ENCODE results near the gene S1PR4. TPM values are rescaled to one million over a fixed set of nuclear protein-coding genes. Genes with fewer than 3 reads are reported as not detected.
"Not testable (repeated sequence)": the region's sequence is repeated elsewhere in the genome, so short reads cannot be mapped to it uniquely, and the experiment has no call there.

Gene S1PR4
- total RNA-seq, 1 experiment from 2014 or later = not detected

DNA sequence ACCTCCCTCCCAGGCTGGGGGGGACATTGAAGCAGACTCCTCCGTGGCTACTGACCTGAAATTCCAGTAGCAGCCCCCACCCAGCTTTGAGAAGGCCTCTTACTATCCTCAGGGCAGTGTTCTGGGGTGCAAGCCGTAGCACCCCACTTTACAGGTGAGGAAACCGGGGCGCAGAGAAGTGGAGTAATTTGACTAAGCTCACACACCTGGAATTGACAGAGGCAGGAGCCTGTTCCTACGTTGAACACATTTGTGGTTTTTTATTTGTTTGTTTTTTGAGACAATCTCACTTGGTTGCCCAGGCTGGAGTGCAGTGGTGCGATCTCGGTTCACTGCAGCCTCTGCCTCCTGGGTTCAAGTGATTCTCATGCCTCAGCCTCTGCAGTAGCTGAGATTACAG, 14.6 kb upstream of the S1PR4 start:
- Histone ChIP-seq H3K4me1 (ENCODE audit: low read length) (no peaks in the 10 kb centered on the region), H3K4me3 (ENCODE audit: low read length) (no peak overlapping the region), H2AFZ (ENCODE audit: low read length) (no peak overlapping the region), H3K9me3 (ENCODE audit: low read length) (no peaks in the 10 kb centered on the region), H4K20me1 (ENCODE audit: insufficient read depth, low read depth, low read length) (no peaks in the 10 kb centered on the region), H3K79me2 (ENCODE audit: low read length) (no peaks in the 10 kb centered on the region), H3K9ac (ENCODE audit: low read length) (no peak overlapping the region), H3K27ac (ENCODE audit: low read length) (no peak overlapping the region), H3K4me2 (ENCODE audit: low read depth, low read length, poor library complexity, severe bottlenecking) (no peak overlapping the region), H3K36me3 (ENCODE audit: insufficient read depth, low read length) (no peaks in the 10 kb centered on the region), H3K9me2 (replicated peaks; ENCODE audit: insufficient read depth, low read length) (no peaks in the 10 kb centered on the region), H3K27me3 (ENCODE audit: low read length) (no peaks in the 10 kb centered on the region)
- no peak for DNase-seq

DNA sequence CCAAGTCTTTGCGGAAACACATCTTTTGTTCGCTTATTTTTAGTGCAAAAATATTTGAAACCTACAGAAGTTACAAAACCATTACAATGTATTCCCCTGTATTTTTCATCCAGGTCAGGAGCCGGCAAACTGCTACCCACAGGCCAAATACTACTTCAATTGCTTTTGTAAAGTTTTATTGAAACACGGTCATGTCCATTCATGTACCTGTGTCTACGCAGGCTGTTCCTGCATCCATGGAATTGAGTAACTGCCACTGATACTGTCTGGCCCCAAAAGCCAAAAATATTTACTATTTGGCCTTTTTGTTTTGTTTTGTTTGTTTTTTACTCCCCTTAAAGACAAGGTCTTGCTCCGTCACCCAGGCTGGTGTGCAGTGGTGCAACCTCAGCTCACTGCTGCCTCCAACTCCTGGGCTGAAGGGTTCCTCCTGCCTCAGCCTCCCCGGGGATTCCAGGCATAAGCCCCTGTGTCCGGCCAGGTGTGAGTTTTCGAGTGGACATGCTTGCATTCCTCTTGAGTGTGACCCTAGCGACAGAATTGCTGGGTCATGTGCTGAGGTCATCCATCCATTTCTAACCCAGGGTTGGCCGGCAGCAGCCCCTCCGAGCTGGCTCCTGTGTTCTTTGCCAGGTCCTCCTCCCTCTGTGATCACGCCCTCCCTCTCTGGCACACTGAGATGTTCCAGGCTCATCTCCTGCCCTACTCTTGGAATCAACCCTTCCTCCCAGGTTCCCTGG, 10.9 kb upstream of the S1PR4 start:
- H3K79me2 ChIP-seq (ENCODE audit: low read length) = no peaks in the 10 kb centered on the region
- no peak overlapping the region for H2AFZ ChIP-seq (ENCODE audit: low read length)
- no peak overlapping the region for H3K4me2 ChIP-seq (ENCODE audit: low read depth, low read length, poor library complexity, severe bottlenecking)
- no peak for DNase-seq
- H3K9me3 ChIP-seq (ENCODE audit: low read length) = peaks cover 6% of the 10 kb centered on the region; the same call in 1 of the 2 replicates
- no peaks in the 10 kb centered on the region for H3K36me3 ChIP-seq (ENCODE audit: insufficient read depth, low read length)
- no peak overlapping the region for H3K27ac ChIP-seq (ENCODE audit: low read length)
- H3K9me2 ChIP-seq (replicated peaks; ENCODE audit: insufficient read depth, low read length) = no peaks in the 10 kb centered on the region
- no peak overlapping the region for H3K4me3 ChIP-seq (ENCODE audit: low read length)
- no peak overlapping the region for H3K9ac ChIP-seq (ENCODE audit: low read length)
- no peaks in the 10 kb centered on the region for H3K4me1 ChIP-seq (ENCODE audit: low read length)
- no peaks in the 10 kb centered on the region for H4K20me1 ChIP-seq (ENCODE audit: insufficient read depth, low read depth, low read length)
- no peaks in the 10 kb centered on the region for H3K27me3 ChIP-seq (ENCODE audit: low read length)

DNA sequence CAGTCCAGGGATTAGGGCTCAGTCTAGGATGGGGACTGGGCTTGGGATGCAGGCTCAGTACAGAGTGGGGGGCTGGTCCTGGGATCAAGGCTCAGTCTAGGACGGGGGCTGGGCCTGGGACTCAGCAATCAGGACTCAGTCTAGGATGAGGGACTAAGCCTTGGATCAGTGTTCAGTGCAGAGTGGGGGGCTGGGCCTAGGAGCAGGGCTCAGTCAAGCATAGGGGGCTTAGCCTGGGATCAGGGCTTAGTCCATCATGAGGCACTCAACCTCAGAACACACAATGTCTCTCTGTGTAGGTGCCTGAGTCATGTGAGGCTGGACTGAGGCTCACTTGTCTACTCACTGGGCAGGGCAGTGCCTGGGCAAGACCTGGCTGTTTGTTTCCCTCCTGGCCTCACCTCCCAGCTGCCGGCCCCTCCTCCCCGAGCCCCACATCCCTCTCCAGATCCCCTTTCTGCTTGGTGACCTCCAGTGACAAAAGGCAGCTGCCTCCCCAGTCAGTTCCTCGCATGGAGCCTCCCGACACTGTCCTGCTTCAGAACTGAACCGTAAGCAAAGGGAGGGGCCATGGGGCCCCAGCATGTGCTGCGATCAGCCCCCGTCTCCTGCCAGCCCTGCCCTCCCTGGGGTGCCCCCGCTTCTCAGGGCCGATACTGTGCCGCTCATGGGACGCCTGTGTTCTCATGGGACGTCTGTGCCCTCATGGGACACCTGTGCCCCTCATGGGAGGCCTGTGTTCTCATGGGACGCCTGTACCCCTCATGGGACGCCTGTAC, 6.5 kb upstream of the S1PR4 start:
- no peak for DNase-seq
- Histone ChIP-seq H3K36me3 (ENCODE audit: insufficient read depth, low read length) (no peaks in the 10 kb centered on the region), H3K4me2 (ENCODE audit: low read depth, low read length, poor library complexity, severe bottlenecking) (no peak overlapping the region), H3K27me3 (ENCODE audit: low read length) (no peaks in the 10 kb centered on the region), H3K9me2 (replicated peaks; ENCODE audit: insufficient read depth, low read length) (no peaks in the 10 kb centered on the region), H3K4me3 (ENCODE audit: low read length) (no peak overlapping the region), H2AFZ (ENCODE audit: low read length) (no peak overlapping the region), H3K9ac (ENCODE audit: low read length) (no peak overlapping the region), H3K27ac (ENCODE audit: low read length) (peak overlapping the region; percentile 74), H3K79me2 (ENCODE audit: low read length) (no peaks in the 10 kb centered on the region), H3K9me3 (ENCODE audit: low read length) (peaks cover 6% of the 10 kb centered on the region; the same call in 1 of the 2 replicates), H4K20me1 (ENCODE audit: insufficient read depth, low read depth, low read length) (no peaks in the 10 kb centered on the region), H3K4me1 (ENCODE audit: low read length) (no peaks in the 10 kb centered on the region)

DNA sequence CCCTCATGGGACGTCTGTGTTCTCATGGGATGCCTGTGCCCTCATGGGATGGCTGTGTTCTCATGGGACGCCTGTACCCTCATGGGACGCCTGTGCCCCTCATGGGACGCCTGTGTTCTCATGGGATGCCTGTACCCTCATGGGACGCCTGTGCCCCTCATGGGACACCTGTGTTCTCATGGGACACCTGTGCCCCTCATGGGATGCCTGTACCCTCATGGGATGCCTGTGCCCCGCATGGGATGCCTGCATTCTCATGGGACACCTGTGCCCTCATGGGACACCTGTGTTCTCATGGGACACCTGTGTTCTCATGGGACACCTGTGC, 5.9 kb upstream of the S1PR4 start:
- not testable (repeated sequence) for H3K36me3 ChIP-seq (ENCODE audit: insufficient read depth, low read length); H3K4me3 ChIP-seq (ENCODE audit: low read length); H3K9me3 ChIP-seq (ENCODE audit: low read length); H3K27me3 ChIP-seq (ENCODE audit: low read length); H3K4me2 ChIP-seq (ENCODE audit: low read depth, low read length, poor library complexity, severe bottlenecking); H3K4me1 ChIP-seq (ENCODE audit: low read length); H3K79me2 ChIP-seq (ENCODE audit: low read length); DNase-seq; H2AFZ ChIP-seq (ENCODE audit: low read length); H3K9ac ChIP-seq (ENCODE audit: low read length); H3K9me2 ChIP-seq (replicated peaks; ENCODE audit: insufficient read depth, low read length); H4K20me1 ChIP-seq (ENCODE audit: insufficient read depth, low read depth, low read length)
- peak overlapping the region; percentile 74 for H3K27ac ChIP-seq (ENCODE audit: low read length)

DNA sequence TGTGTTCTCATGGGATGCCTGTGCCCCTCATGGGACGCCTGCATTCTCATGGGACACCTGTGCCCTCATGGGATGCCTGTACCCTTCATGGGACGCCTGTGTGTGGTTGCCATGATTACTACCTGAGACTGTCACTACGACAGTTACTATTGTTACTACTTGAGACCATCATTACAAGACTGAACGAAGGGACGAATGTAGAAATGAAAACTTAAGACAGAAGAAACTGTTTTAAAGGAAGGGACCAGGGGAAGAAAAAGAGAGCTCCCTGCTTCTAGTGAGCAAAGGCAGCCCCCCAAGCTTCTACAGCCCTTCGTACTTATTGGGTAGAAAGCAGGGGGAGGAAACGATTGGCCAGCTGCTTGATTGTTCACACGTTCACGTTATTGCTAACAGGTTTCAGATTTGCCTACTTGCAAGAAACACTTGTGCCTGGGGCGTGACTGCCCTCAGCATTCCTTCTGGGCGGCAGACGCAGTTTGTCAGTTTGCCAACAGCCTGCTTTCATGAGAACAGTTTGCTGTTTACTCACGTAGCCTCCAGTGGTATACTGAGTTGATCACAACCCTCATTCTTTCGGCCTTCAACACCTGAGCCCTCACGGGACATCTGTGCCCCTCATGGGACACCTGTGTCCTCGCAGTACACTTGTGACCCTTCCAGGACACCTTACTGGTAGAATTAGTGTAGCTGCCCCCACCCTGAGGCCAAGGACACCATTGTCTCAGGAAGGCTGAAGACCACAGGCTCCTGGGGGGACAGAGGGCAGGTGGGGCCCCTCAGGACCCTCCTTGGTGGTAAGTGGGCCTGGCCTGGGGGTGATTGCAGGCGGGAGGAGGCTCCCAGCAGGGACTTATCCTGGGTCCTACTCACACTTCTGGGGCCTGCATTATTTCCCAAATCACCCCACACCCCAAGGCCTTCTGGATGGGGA, 2.5 kb upstream of the S1PR4 start:
- H2AFZ ChIP-seq (ENCODE audit: low read length) = no peak overlapping the region
- H3K4me3 ChIP-seq (ENCODE audit: low read length) = no peak overlapping the region
- H3K9ac ChIP-seq (ENCODE audit: low read length) = no peak overlapping the region
- no peaks in the 10 kb centered on the region for H3K9me2 ChIP-seq (replicated peaks; ENCODE audit: insufficient read depth, low read length)
- no peaks in the 10 kb centered on the region for H3K79me2 ChIP-seq (ENCODE audit: low read length)
- no peaks in the 10 kb centered on the region for H4K20me1 ChIP-seq (ENCODE audit: insufficient read depth, low read depth, low read length)
- DNase-seq = no peak
- H3K9me3 ChIP-seq (ENCODE audit: low read length) = peaks cover 6% of the 10 kb centered on the region; the same call in 1 of the 2 replicates
- H3K27ac ChIP-seq (ENCODE audit: low read length) = peak overlapping the region; percentile 71
- H3K4me2 ChIP-seq (ENCODE audit: low read depth, low read length, poor library complexity, severe bottlenecking) = no peak overlapping the region
- H3K27me3 ChIP-seq (ENCODE audit: low read length) = no peaks in the 10 kb centered on the region
- H3K4me1 ChIP-seq (ENCODE audit: low read length) = peaks cover 16% of the 10 kb centered on the region
- H3K36me3 ChIP-seq (ENCODE audit: insufficient read depth, low read length) = no peaks in the 10 kb centered on the region

DNA sequence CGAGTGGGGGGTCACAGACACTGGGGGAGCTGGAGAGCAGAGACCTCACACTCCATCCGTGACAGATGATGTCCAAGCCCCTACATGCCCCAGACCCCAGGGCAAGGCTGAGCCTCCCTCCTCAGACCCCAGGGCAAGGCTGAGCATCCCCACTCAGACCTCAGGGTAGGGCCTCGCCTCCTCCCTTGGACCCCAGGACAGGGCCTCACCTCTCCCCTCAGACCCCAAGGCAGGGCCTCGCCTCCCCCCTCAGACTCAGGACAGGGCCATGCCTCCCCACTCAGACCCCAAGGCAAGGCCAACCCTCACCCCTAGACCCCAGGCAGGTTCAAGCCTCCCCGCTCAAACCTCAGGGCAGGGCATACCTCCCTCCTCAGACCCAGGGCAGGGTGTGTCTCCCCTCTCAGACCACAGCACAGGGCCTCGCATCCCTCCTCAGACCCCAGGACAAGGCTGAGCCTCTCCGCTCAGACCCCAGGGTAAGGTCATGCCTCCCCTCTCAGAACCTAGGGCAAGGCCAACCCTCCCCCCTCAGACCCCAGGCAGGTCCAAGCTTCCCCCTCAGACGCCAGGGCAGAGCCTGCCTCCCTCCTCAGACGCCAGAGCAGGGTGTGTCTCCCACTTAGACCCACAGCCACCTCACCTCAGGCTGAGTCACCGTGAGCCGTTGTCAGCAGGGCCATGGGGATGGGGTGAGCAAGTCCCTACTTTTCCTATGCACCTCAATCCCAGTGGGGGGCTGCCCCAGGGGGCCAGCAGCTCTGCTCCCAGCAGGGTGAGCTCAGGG, 1.7 kb upstream of the S1PR4 start:
- no peak overlapping the region for H2AFZ ChIP-seq (ENCODE audit: low read length)
- H3K4me1 ChIP-seq (ENCODE audit: low read length) = peaks cover 22% of the 10 kb centered on the region
- H3K36me3 ChIP-seq (ENCODE audit: insufficient read depth, low read length) = no peaks in the 10 kb centered on the region
- no peak overlapping the region for H3K27ac ChIP-seq (ENCODE audit: low read length)
- H3K9me2 ChIP-seq (replicated peaks; ENCODE audit: insufficient read depth, low read length) = no peaks in the 10 kb centered on the region
- DNase-seq = no peak
- no peaks in the 10 kb centered on the region for H3K27me3 ChIP-seq (ENCODE audit: low read length)
- H3K79me2 ChIP-seq (ENCODE audit: low read length) = no peaks in the 10 kb centered on the region
- H3K9me3 ChIP-seq (ENCODE audit: low read length) = peaks cover 6% of the 10 kb centered on the region; the same call in 1 of the 2 replicates
- H3K9ac ChIP-seq (ENCODE audit: low read length) = no peak overlapping the region
- H4K20me1 ChIP-seq (ENCODE audit: insufficient read depth, low read depth, low read length) = no peaks in the 10 kb centered on the region
- H3K4me2 ChIP-seq (ENCODE audit: low read depth, low read length, poor library complexity, severe bottlenecking) = no peak overlapping the region
- no peak overlapping the region for H3K4me3 ChIP-seq (ENCODE audit: low read length)

DNA sequence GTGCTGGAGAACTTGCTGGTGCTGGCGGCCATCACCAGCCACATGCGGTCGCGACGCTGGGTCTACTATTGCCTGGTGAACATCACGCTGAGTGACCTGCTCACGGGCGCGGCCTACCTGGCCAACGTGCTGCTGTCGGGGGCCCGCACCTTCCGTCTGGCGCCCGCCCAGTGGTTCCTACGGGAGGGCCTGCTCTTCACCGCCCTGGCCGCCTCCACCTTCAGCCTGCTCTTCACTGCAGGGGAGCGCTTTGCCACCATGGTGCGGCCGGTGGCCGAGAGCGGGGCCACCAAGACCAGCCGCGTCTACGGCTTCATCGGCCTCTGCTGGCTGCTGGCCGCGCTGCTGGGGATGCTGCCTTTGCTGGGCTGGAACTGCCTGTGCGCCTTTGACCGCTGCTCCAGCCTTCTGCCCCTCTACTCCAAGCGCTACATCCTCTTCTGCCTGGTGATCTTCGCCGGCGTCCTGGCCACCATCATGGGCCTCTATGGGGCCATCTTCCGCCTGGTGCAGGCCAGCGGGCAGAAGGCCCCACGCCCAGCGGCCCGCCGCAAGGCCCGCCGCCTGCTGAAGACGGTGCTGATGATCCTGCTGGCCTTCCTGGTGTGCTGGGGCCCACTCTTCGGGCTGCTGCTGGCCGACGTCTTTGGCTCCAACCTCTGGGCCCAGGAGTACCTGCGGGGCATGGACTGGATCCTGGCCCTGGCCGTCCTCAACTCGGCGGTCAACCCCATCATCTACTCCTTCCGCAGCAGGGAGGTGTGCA, 587 bp downstream of the S1PR4 start:
- no peaks in the 10 kb centered on the region for H3K36me3 ChIP-seq (ENCODE audit: insufficient read depth, low read length)
- DNase-seq = no peak
- no peak overlapping the region for H3K4me2 ChIP-seq (ENCODE audit: low read depth, low read length, poor library complexity, severe bottlenecking)
- H3K27ac ChIP-seq (ENCODE audit: low read length) = no peak overlapping the region
- H3K4me1 ChIP-seq (ENCODE audit: low read length) = peaks cover 22% of the 10 kb centered on the region
- no peak overlapping the region for H2AFZ ChIP-seq (ENCODE audit: low read length)
- H3K9ac ChIP-seq (ENCODE audit: low read length) = no peak overlapping the region
- H3K9me3 ChIP-seq (ENCODE audit: low read length) = no peaks in the 10 kb centered on the region; the same call in 1 of the 2 replicates
- no peaks in the 10 kb centered on the region for H3K79me2 ChIP-seq (ENCODE audit: low read length)
- no peaks in the 10 kb centered on the region for H4K20me1 ChIP-seq (ENCODE audit: insufficient read depth, low read depth, low read length)
- no peaks in the 10 kb centered on the region for H3K9me2 ChIP-seq (replicated peaks; ENCODE audit: insufficient read depth, low read length)
- H3K4me3 ChIP-seq (ENCODE audit: low read length) = no peak overlapping the region
- H3K27me3 ChIP-seq (ENCODE audit: low read length) = no peaks in the 10 kb centered on the region

Measured in Karpas-422 (cell line).